Measurements from ENCODE around the gene LY6G5C. TPM values are rescaled to one million over a fixed set of nuclear protein-coding genes. Genes with fewer than 3 reads are reported as not detected.

Gene LY6G5C
- total and polyA plus RNA-seq, 4 donors = 0.59 to 2.5 (median 1.1) TPM

DNA sequence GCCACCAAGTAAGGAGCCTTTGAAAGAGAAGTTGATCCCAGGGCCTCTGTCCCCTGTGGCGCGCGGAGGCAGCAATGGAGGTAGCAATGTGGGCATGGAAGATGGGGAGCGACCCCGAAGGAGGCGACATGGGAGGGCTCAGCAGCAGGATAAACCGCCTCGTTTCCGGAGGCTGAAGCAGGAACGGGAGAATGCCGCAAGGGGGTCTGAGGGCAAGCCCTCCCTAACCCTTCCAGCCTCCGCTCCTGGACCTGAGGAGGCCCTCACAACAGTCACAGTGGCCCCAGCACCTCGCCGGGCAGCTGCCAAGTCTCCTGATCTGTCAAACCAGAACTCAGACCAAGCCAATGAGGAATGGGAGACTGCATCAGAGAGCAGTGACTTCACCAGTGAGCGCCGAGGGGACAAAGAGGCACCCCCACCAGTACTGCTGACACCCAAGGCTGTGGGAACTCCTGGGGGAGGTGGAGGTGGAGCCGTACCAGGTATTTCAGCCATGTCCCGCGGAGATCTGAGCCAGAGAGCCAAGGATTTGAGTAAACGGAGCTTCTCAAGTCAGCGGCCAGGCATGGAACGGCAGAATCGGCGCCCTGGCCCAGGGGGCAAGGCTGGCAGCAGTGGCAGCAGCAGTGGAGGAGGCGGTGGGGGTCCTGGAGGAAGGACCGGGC, 48.5 kb downstream of the LY6G5C start:
- Histone ChIP-seq H3K9ac (ENCODE audit: low read depth in 1 of 2, low read length in 2 of 2) (no peak overlapping the region), H3K9me3 (ENCODE audit: control insufficient read depth in 4 of 4, low read length in 3 of 4) (no peaks in the 10 kb centered on the region), H3K4me3 (ENCODE audit: low read depth in 1 of 3, low read length in 3 of 3) (no peak overlapping the region), H3K27me3 (ENCODE audit: control insufficient read depth in 4 of 4, insufficient read depth in 4 of 4, low read length in 3 of 4) (no peaks in the 10 kb centered on the region), H3K36me3 (ENCODE audit: control insufficient read depth in 4 of 4, insufficient read depth in 3 of 4, low read depth in 1 of 4, low read length in 3 of 4) (peaks cover 47 to 88% (median 60%) of the 10 kb centered on the region in 4 donors), H3K4me1 (ENCODE audit: control insufficient read depth in 4 of 4, insufficient read depth in 4 of 4, low read length in 3 of 4) (peaks cover 2 to 23% (median 17%) of the 10 kb centered on the region in 4 donors), H3K27ac (ENCODE audit: low read depth in 1 of 2, low read length in 2 of 2) (no peak overlapping the region)
- DNase-seq (ENCODE audit: low spot score) = no peak
- no peak for TF ChIP-seq RAD21 (IDR thresholded peaks at IDR 0.05)
- 95% methylated on average over 26 of the region's 26 CpGs for WGBS

DNA sequence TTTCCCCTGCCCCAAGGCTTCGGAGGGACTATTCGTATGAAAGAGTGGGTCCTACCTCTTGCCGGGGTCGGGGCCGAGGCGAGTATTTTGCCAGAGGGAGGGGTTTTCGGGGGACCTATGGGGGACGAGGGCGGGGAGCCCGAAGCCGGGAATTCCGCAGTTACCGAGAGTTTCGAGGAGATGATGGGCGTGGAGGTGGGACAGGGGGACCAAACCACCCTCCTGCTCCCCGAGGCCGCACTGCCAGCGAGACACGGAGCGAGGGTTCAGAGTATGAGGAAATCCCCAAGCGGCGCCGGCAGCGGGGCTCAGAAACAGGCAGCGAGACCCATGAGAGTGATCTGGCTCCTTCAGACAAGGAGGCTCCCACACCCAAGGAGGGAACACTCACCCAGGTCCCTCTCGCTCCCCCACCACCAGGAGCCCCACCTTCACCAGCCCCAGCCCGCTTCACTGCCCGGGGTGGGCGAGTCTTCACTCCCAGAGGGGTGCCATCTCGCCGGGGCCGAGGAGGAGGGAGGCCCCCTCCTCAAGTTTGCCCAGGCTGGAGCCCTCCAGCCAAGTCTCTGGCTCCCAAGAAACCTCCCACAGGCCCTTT, 49.1 kb downstream of the LY6G5C start:
- TF ChIP-seq, protein P1, sequence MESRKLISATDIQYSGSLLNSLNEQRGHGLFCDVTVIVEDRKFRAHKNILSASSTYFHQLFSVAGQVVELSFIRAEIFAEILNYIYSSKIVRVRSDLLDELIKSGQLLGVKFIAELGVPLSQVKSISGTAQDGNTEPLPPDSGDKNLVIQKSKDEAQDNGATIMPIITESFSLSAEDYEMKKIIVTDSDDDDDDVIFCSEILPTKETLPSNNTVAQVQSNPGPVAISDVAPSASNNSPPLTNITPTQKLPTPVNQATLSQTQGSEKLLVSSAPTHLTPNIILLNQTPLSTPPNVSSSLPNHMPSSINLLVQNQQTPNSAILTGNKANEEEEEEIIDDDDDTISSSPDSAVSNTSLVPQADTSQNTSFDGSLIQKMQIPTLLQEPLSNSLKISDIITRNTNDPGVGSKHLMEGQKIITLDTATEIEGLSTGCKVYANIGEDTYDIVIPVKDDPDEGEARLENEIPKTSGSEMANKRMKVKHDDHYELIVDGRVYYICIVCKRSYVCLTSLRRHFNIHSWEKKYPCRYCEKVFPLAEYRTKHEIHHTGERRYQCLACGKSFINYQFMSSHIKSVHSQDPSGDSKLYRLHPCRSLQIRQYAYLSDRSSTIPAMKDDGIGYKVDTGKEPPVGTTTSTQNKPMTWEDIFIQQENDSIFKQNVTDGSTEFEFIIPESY (IDR thresholded peaks at IDR 0.05) = no peak
- no peak for TF ChIP-seq NR2F2 (IDR thresholded peaks at IDR 0.05)
- TF ChIP-seq HNF4G (IDR thresholded peaks at IDR 0.05) = no peak
- TF ChIP-seq, protein P2, sequence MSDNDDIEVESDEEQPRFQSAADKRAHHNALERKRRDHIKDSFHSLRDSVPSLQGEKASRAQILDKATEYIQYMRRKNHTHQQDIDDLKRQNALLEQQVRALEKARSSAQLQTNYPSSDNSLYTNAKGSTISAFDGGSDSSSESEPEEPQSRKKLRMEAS (IDR thresholded peaks at IDR 0.05) = no peak
- TF ChIP-seq, protein P3, sequence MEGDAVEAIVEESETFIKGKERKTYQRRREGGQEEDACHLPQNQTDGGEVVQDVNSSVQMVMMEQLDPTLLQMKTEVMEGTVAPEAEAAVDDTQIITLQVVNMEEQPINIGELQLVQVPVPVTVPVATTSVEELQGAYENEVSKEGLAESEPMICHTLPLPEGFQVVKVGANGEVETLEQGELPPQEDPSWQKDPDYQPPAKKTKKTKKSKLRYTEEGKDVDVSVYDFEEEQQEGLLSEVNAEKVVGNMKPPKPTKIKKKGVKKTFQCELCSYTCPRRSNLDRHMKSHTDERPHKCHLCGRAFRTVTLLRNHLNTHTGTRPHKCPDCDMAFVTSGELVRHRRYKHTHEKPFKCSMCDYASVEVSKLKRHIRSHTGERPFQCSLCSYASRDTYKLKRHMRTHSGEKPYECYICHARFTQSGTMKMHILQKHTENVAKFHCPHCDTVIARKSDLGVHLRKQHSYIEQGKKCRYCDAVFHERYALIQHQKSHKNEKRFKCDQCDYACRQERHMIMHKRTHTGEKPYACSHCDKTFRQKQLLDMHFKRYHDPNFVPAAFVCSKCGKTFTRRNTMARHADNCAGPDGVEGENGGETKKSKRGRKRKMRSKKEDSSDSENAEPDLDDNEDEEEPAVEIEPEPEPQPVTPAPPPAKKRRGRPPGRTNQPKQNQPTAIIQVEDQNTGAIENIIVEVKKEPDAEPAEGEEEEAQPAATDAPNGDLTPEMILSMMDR (IDR thresholded peaks at IDR 0.05; ENCODE audit: low read depth, low read length, missing input control) = no peak
- no peak for TF ChIP-seq SP1 (IDR thresholded peaks at IDR 0.05)
- TF ChIP-seq EGR1 (IDR thresholded peaks at IDR 0.05; ENCODE audit: low read depth in 2 of 2) = no peak
- no peak for TF ChIP-seq HNF4A (conservative IDR thresholded peaks at IDR 0.05)
- TF ChIP-seq RAD21 (IDR thresholded peaks at IDR 0.05) = no peak
- no peak for TF ChIP-seq GABPA (IDR thresholded peaks at IDR 0.05 in 1 of 2, conservative IDR thresholded peaks at IDR 0.05 in 1 of 2)
- TF ChIP-seq, protein P4, sequence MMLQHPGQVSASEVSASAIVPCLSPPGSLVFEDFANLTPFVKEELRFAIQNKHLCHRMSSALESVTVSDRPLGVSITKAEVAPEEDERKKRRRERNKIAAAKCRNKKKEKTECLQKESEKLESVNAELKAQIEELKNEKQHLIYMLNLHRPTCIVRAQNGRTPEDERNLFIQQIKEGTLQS (IDR thresholded peaks at IDR 0.05) = no peak
- no peak for TF ChIP-seq JUND (IDR thresholded peaks at IDR 0.05)
- TF ChIP-seq, protein P5, sequence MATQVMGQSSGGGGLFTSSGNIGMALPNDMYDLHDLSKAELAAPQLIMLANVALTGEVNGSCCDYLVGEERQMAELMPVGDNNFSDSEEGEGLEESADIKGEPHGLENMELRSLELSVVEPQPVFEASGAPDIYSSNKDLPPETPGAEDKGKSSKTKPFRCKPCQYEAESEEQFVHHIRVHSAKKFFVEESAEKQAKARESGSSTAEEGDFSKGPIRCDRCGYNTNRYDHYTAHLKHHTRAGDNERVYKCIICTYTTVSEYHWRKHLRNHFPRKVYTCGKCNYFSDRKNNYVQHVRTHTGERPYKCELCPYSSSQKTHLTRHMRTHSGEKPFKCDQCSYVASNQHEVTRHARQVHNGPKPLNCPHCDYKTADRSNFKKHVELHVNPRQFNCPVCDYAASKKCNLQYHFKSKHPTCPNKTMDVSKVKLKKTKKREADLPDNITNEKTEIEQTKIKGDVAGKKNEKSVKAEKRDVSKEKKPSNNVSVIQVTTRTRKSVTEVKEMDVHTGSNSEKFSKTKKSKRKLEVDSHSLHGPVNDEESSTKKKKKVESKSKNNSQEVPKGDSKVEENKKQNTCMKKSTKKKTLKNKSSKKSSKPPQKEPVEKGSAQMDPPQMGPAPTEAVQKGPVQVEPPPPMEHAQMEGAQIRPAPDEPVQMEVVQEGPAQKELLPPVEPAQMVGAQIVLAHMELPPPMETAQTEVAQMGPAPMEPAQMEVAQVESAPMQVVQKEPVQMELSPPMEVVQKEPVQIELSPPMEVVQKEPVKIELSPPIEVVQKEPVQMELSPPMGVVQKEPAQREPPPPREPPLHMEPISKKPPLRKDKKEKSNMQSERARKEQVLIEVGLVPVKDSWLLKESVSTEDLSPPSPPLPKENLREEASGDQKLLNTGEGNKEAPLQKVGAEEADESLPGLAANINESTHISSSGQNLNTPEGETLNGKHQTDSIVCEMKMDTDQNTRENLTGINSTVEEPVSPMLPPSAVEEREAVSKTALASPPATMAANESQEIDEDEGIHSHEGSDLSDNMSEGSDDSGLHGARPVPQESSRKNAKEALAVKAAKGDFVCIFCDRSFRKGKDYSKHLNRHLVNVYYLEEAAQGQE (IDR thresholded peaks at IDR 0.05) = no peak
- TF ChIP-seq YY1 (IDR thresholded peaks at IDR 0.05) = no peak
- TF ChIP-seq FOXA1 (IDR thresholded peaks at IDR 0.05) = no peak
- no peak for TF ChIP-seq FOXA2 (IDR thresholded peaks at IDR 0.05)
- no peaks in the 10 kb centered on the region for H3K27me3 ChIP-seq (ENCODE audit: control insufficient read depth in 4 of 4, insufficient read depth in 4 of 4, low read length in 3 of 4)
- H3K27ac ChIP-seq (ENCODE audit: low read depth in 1 of 2, low read length in 2 of 2) = no peak overlapping the region
- no peak overlapping the region for H3K4me3 ChIP-seq (ENCODE audit: low read depth in 1 of 3, low read length in 3 of 3)
- no peak for DNase-seq (ENCODE audit: low spot score)
- H3K9ac ChIP-seq (ENCODE audit: low read depth in 1 of 2, low read length in 2 of 2) = no peak overlapping the region
- peaks cover 2 to 23% (median 17%) of the 10 kb centered on the region in 4 donors for H3K4me1 ChIP-seq (ENCODE audit: control insufficient read depth in 4 of 4, insufficient read depth in 4 of 4, low read length in 3 of 4)
- WGBS = 95% methylated on average over 32 of the region's 32 CpGs
- no peaks in the 10 kb centered on the region for H3K9me3 ChIP-seq (ENCODE audit: control insufficient read depth in 4 of 4, low read length in 3 of 4)
- peaks cover 50 to 89% (median 64%) of the 10 kb centered on the region in 4 donors for H3K36me3 ChIP-seq (ENCODE audit: control insufficient read depth in 4 of 4, insufficient read depth in 3 of 4, low read depth in 1 of 4, low read length in 3 of 4)

All from liver (tissue), 9 donors.